DMS53 (cell line): Measurements from ENCODE around the gene ARVCF.

Experiments used
- DNase-seq: peaks from one replicate; lab custom pipeline; 2025; lab: John Stamatoyannopoulos, UW

ARVCF gene

DNA sequence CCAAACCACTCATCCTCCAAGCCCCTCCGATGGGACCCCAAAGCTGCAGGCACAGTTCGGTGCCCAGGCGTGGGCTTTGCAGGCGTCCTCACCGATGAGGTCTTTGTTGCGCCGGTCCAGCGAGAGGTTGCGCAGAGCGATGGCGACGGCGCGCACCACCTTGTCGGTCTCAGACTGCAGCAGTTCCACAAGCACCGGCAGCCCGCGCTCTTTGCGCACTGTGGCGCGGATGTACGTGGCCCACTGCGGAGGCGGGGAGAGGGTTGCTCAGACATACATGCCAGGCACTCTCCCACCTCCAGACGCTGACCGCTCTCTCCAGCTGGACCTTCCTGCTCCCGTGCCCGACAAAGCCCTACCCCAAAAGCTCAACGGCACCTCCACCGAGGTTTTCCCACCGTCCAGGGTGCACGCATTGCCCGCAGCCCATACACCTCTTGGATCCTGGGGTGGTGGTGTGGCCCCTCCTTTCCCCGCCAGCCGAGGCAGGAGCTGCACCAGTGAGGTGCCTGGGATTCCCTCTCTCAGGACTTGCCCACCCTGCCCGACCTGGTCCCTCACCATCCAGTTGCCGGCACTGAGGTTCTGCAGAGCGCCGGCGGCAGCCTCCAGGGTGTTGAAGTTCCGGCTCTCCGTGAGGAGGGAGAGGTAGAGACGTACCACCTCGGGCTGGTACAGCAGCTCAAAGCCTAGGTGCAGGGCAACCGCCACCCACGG is 42.9 kb downstream of the ARVCF start:
- DNase-seq = no peak

DNA sequence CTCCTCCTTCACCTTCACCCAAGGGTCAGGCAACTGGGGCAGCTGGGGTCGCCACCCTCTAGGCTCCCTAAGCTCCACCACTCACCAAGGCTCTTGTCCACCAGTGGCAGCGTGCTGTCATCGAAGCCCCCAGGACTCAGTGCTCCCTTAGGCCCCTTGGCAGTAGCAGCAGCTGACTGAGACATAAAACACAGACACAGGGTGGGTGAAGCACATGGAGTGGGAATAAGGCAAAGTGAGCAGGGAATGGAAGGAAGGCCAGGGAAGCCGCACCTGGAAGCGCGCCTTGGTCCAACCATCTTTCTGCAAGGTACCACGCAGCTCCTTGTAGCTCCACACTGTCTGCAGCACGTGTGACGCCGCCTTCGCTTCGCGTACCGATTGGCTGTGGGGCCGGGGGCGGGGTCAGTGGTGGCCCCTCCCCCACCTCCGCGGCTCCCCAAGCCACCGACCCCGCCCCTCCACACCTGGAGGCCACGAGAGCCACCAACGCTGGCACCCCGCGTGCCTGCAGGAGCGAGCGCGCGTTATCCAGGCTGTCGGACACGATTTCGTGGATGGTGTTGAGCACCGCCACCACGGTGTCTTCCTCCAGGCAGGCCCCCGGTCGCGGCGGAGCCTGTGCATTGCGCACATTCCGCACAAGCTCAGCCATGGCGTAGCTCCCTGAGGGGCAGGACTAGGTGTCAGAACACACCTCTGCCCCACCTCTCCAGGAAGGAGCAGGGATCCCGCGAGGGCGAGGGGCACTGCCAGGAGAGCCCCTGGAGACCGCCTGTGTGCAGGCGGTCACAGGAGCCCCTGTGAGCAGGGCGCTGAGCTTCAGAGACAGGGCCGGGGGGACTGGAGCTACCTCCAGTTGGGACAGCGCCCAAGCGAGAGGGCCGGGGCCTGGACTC is 43.7 kb downstream of the ARVCF start:
- no peak for DNase-seq

DNA sequence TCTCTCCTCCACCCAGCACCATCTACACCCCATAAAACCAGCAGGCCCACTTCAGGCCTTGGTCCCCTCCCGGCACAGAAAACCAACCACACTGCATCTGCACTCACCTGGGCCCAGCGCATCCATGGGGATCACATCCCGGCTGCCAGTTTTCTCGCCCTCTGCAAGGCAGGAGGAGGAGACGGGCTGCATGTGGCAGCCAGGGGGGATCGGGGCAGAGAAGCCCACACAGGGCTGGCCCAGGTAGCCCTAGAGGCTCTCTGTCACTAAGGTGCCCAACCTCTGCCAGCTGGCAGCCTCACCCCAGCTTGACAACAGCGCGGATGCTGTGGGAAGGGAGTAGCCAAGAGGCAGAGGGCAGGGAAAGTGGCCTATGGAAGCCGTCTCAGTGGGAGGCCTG is 44.4 kb downstream of the ARVCF start:
- DNase-seq = no peak

DNA sequence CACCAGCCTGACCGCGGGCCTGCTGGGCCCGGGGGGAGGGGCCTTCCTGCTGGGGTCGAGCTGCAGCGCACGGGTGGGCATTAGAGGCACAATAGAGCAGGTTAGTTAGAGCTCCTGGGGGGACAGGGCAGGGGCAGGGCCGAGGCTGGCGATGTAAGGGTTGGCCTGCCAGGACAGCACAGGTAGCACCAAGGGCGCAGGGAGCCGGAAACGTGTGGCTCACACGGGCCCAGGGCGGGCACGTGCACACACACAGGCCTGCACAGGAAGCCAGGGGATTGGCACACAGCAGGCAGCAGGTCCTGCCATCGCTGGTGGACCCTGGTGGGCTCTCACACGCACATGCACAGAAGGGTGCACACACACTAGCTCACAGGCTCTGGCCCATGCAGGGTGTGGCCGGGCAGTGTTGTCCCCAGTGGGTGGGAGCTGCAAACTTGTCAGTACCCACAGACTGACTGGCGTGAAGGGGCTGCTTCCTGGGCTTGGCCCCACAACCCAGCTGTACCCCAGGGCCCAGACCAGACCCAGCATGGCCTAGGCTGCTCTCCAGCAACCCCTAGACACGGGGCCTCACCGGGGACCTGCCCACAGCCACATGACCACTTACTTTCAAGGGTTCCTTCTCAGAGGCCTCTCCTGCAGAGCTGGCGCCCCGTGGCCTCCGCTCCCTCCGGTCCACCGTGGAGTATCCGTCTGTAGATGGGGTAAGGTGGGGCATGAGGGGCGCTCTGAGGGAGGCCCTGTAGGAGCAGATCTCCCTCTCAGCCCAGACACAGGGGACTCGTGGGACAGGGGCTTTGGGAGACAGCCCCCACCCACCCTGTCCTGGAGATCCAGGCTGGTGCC is 45.1 kb downstream of the ARVCF start:
- no peak for DNase-seq

DNA sequence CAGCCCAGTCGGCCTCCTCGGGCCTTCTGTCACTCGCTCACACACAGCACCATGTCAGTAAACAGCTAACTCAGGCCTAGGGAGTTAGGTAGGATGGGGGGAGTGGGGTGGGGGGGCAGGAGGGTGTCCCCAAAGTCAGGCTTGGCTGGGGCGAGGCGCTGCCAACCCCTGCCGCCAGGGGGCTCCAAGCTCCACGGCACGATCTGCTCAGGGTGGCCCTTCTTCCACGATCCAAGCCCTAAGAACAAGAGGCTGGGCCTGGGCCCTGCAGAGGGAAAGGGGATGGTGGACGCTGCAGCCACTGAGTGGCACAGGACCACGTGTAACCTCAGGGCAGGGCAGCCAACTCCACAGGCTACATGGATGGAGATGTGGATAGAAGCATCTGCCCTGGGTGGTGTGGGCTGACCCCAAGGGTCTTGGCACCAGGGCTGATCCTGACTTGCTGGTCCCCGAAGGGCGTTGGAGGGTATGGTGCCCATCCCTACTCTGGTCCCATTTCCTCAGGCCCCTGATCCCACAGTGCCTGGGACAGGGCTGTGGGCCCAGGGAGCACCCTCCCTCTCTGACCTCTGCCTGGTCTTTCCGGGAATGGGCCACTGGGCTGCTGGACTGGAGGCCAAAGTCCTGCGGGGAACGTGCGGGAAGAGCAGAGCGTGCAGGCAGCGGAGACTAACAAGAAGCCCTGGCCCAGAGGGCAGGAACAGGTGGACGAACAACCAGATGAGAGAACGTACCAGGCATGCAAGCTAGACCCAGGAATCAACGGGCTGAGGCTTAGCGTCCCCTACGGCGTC is 45.9 kb downstream of the ARVCF start:
- peak; percentile 51 for DNase-seq

DNA sequence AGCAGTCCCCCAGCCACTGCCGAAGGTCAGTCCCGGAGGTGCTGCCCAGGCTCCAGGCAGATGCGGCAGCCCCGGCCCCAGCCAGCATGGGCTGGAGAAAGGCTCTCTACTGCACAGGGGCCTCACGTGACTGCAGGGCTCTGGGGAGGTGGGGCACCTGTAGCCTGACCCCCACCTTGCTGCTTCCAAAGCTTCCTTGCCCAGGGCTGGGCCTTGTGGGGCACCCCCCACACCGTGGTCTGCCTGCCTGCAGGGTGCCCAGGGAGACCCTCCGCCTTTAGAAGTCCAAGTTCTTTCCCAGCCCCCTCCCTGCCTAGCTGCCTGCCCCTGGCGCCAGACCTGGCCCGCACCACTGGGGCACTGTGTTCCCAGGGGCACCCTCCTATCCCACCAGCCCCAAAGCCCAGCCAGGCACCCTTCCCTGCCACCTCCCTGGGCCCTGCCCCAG is 46.6 kb downstream of the ARVCF start:
- no peak for DNase-seq

DNA sequence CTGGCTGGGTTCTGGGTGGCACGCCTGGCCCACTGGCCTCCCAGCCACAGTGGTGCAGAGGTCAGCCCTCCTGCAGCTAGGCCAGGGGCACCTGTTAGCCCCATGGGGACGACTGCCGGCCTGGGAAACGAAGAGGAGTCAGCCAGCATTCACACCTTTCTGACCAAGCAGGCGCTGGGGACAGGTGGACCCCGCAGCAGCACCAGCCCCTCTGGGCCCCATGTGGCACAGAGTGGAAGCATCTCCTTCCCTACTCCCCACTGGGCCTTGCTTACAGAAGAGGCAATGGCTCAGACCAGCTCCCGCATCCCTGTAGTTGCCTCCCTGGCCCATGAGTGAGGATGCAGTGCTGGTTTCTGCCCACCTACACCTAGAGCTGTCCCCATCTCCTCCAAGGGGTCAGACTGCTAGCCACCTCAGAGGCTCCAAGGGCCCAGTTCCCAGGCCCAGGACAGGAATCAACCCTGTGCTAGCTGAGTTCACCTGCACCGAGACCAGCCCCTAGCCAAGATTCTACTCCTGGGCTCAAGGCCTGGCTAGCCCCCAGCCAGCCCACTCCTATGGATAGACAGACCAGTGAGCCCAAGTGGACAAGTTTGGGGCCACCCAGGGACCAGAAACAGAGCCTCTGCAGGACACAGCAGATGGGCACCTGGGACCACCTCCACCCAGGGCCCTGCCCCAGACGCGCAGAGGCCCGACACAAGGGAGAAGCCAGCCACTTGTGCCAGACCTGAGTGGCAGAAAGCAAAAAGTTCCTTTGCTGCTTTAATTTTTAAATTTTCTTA is 47.3 kb downstream of the ARVCF start:
- DNase-seq = no peak

DNA sequence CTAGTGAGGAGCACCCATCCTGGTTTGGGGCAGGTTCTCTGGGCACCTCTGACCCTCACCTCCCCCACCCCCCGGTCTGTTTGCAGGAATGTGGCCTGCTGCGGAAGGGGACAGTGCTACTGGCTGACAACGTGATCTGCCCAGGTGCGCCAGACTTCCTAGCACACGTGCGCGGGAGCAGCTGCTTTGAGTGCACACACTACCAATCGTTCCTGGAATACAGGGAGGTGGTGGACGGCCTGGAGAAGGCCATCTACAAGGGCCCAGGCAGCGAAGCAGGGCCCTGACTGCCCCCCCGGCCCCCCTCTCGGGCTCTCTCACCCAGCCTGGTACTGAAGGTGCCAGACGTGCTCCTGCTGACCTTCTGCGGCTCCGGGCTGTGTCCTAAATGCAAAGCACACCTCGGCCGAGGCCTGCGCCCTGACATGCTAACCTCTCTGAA is 48.2 kb downstream of the ARVCF start:
- no peak for DNase-seq

DNA sequence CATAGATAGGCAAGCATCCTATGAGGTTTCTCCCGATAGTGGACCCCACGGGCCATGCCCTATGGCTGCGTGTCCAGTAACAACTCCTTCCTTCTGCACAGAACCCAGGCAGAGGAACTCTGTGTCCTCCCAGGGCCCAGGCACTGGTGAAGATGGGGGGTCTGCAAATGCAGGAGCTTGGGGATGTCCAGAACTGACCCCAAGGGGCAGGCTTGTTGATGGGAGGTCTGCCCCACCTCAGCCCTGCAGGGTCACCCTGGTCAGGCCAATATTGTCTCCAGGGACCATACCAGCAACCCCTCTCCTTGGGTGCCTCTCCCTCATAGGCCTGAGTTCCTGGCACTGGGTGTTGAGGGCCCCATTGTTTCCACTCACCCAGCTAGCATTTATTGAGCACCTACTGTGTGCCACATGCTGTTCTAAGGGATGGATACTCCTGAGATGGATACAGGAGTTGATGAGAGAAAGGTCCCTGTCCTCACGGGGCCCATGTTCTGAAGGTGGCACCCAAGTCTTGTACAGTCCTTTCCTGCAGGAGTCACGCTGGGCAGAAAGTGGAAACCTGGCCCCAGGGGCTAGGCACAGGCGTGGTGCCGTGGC is 48.7 kb downstream of the ARVCF start:
- DNase-seq = no peak

DNA sequence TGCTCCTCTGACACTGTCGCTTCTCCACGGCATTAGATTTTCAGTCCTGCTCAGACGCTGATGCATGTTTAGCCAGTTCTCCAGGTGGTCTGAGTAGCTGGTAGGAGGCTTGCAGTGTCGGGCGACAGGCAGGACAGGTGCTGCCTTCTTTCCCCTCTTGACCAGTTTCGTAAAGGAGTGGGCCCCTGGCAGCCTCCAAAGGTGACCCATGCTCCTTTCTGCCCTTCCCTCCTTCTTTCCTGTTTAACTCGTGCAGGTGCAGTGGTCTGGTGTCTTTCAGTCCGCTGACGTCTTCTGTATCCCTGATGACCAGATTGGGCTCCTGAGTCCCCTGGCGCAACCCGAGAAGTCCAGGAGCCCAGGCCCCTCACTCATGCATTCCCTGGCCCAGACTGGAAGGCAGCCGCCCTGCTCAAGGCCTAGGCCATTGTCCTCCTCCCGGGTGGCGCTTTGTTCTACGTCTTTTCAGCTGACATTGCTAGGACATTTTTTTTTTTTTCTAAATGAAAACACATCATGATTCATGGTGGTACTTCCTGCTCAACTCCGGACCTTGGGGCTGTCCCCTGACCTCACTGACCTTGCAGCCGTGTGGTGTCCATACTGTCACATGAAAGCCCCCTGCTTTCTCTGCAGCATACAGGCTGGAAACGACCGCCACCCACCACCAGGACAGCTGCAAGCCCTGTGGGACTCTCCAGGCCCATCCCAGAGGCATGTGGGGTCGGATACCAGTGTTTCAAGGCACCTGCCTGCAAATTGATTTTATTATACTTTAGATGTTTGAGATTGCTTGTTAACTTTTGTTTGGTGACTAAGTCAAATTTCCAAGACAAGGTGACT is 49.5 kb downstream of the ARVCF start:
- no peak for DNase-seq

DNA sequence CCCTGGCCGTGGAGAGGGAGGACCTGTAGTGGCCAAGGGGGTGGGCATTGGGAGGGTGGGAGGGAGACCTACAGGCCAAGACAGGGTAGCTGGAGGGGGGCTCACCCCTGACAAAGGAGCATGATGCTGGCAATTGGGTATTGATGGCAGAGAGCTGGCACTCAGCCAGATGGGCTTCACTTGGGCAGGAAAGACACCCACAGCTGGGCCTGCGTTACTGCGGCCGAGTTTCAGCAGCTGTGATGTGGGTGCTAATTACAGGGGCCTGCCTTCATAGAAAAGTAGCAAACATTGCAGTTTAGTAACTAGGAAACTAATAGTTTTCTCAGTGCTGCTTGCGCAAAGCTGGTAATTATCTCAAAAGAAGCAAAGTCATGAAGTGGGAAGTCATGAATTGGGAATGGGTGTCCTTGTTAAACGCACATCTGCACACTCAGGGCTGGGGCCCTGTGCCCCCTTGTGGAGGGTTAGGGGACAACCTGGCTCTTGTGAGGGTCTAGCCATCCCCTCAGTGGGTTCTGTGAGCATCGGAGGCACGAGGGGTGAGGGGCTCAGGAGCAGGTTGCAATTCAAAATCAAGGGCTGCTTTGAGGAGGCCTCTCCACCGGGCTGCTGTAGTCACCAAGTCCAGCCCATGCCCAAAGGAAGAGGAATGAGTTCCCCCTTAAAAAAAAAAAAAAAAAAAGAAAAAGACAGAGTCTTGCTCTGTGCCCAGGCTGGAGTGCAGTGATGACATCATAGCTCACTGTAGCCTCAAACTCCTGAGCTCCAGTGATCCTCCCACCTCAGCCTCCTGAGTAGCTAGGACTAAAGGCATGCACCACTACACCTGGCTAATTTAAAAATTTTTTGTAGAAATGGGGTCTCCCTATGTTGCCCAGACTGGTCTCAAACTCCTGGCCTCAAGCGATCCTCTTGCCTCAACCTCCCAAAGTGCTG is 50.6 kb downstream of the ARVCF start:
- DNase-seq = peak; percentile 4

DNA sequence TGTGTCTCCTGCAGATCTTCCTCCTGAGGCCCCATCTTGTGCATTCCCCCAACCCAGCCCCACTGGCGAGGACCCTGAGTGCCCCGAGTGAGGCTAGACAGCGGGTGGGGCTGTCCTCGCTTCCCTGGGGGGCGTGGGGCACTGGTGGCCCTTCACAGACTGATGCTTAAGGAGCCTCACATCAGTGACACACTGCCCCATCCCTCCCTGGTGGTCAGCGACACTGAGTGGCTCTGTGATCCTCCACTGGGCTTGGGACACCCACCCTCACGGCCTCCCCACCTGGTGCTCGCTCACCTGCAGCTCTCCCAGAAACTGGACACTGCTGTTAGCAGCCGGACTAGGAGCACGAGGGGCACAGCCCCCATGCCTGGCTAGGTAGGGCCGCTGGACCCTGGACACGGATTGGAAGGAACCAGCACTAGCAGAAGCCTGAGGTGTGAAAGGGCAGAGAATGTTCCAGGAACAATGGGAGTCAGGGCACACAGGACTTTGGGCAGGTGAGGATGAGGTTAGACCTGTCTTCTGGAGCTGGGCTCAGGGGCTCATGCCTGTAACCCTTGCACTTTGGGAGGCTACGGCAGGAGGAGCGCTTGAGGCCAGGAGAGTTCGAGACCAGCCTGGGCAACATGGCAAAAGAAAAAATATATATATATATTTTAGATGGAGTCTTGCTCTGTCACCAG is 51.8 kb downstream of the ARVCF start:
- no peak for DNase-seq

DNA sequence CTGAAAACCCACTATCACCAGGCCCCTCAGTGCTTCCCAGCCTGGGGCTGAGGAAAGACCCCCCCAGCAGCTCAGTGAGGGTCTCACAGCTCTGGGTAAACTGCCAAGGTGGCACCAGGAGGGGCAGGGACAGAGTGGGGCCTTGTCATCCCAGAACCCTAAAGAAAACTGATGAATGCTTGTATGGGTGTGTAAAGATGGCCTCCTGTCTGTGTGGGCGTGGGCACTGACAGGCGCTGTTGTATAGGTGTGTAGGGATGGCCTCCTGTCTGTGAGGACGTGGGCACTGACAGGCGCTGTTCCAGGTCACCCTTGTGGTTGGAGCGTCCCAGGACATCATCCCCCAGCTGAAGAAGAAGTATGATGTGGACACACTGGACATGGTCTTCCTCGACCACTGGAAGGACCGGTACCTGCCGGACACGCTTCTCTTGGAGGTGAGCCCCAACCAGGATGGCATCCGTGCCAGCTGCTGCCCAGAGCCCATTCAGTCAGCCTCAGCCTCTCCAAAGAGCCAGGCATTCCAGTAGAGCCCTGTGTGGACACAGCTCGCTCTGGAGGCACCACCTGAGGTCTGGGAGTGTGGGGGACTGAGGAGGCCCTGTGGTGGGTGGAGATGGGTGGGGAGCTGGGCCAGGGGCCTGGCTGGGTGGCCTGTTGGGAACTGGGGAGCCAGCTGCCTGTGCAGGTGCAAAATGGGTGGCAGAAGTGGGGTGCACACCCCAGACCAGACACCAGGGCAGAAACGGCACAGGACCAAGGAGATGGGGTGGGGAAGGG is 52.6 kb downstream of the ARVCF start:
- DNase-seq = no peak

DNA sequence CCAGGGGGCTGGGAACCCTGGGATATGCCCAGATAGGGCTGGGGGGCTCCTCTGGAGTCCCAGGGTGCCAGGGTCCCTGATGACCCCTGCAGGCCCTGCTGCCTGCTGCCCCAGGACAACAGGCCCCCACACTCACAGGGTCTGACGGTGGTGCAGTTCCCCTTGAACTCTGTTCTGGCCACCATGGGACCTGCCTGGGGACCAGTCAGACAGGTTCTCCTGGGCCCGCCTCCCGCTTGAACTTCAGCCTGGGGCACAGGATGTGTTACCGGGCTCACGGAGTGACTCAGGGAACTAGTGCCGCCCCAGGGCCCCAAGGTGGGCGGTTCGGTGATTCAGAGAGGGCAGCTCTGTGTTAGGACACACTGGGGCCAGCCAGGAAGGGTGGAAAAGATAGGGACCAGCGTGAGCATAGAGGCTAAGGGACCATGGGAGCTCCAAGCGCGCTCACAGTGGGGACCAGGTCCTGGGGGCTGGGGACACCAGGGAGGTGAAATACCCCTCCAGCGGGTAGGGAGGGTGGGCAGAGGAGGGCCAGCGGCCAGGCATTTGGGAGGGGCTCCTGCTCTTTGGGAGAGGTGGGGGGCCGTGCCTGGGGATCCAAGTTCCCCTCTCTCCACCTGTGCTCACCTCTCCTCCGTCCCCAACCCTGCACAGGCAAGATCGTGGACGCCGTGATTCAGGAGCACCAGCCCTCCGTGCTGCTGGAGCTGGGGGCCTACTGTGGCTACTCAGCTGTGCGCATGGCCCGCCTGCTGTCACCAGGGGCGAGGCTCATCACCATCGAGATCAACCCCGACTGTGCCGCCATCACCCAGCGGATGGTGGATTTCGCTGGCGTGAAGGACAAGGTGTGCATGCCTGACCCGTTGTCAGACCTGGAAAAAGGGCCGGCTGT is 53.5 kb downstream of the ARVCF start:
- peak; percentile 93 for DNase-seq

DNA sequence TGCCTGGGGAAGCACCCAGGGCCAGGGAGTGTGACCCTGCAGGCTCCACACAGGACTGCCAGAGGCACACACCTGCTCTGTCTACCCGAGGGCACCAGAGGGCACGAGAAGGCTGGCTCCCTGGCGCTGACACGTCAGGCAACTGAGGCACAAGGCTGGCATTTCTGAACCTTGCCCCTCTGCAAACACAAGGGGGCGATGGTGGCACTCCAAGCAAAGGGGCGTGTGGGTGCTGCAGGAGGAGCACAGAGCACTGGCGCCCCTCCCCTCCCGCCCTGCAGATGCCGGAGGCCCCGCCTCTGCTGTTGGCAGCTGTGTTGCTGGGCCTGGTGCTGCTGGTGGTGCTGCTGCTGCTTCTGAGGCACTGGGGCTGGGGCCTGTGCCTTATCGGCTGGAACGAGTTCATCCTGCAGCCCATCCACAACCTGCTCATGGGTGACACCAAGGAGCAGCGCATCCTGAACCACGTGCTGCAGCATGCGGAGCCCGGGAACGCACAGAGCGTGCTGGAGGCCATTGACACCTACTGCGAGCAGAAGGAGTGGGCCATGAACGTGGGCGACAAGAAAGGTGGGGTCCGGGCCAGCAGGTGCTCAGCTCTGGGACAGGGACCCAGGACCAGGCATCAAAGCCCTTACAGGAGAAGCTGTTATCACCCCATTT is 54.2 kb downstream of the ARVCF start:
- peak; percentile 85 for DNase-seq
